SH-SY5Y (cell line): ENCODE measurements around the gene SSPN.

ENCODE experiments used
- GATA2 ChIP-seq: IDR thresholded peaks from 2 replicates; pipeline ENCODE4 v1.6.1; 2011; ENCODE audit warnings: mild to moderate bottlenecking, low read depth, low read length
- GATA3 ChIP-seq: IDR thresholded peaks from 2 replicates; pipeline ENCODE4 v1.6.1; 2011; ENCODE audit warnings: low read depth, mild to moderate bottlenecking, low read length, moderate library complexity

The SSPN gene

GRCh38 chr12:26275313-26276131 is 80.1 kb downstream of the SSPN start:
- no peak for TF ChIP-seq GATA2
- no peak for TF ChIP-seq GATA3

- TF ChIP-seq GATA3 = no peak
- no peak for TF ChIP-seq GATA2
These were observed 81.3 kb downstream of the SSPN start for GRCh38 chr12:26276709-26277108.

DNA sequence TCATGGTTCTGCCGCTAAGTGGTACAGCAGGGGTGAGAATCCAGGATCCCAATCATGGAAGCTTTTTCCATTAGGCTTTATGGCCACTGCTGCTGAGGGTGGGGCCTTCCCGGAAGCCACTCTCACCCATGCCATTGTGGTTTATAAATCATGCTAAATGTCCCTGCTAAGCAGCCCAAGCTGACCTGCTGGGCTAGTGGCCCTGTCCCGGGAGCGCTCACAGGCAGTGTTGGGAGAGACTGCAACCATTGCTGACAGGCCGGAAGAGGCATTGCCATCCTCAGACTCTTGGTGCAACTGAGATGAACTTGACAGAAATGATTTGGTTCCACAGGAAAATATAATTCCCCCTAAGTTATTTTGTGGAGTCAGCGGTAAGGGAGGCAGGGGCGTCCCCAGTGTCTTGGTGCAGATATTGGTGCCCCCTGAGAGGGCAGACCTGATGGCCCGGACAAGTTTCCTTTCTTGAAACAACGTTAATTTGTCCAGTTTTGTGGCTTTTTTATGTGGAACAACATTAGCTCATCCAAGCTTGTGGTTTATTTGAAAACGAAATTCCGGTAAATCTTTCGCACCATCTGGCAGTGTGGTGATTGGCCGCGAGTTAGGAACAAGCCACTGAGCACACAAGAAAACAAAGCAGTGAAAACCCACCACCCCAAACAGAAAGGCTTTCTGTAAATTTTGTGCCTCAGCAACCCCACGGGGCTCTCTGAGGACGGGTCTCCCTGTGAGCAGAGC is 82.3 kb downstream of the SSPN start:
- TF ChIP-seq GATA2 = no peak
- no peak for TF ChIP-seq GATA3

- no peak for TF ChIP-seq GATA3
- no peak for TF ChIP-seq GATA2
These were observed 82.9 kb downstream of the SSPN start for GRCh38 chr12:26278266-26278665.

- TF ChIP-seq GATA2 (no peak), GATA3 (no peak)
These were observed 83.3 kb downstream of the SSPN start for GRCh38 chr12:26278666-26279065.

GRCh38 chr12:26279091-26279490 is 83.7 kb downstream of the SSPN start:
- TF ChIP-seq GATA2 (no peak), GATA3 (no peak)

GRCh38 chr12:26279908-26280307 is 84.5 kb downstream of the SSPN start:
- TF ChIP-seq GATA3 = no peak

DNA sequence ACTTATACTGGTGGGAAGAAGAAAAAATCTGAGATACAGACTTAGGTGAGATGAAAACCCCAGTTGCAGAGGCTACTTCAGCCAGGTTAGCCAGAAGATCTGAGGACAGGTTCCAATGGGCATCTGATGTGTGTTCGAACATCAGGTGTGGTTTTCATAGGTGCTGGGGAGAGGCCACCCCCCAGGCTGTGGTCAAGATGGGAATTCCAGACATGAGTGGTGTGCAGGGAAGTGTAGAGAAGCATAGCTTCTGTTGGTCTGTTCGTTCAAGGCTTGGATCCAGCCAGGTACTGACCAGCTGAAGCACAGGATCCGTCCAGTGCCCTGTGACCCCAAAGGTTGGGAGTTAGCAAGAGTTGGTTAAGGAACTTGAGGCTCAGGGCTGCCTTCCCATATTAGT is 85.5 kb downstream of the SSPN start:
- TF ChIP-seq GATA3 = no peak
- no peak for TF ChIP-seq GATA2

- TF ChIP-seq GATA2 (no peak), GATA3 (no peak)
These were observed 85.9 kb downstream of the SSPN start for GRCh38 chr12:26281320-26281719.

DNA sequence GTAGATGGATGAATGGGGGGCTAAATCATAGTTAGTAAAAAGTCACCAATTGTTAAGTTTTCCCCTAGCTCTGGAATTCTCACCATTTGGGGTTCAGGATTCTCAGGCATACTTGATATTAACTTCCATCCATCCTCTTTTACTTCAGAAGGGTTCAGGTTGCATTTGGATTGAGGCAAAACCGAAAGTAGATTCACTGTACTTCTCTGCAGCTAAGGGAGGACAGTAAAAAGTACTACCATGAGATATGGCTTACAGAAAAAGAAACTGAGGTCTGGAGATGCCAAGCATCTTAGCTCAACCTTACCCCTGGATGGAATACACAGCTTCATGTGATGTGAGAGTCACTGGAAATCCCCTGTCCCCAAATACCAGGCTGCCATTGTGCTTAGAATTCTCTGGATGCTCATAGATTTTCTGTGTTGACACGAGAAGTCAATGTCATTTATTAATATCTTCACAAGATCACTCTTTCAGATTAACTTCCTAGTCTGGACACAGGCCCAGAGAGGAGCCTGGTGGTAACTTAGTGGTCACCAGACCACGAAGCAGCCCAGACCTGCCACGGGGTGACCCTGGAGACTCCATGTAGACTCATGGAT is 87.1 kb downstream of the SSPN start:
- no peak for TF ChIP-seq GATA2
- no peak for TF ChIP-seq GATA3

- TF ChIP-seq GATA3 (no peak), GATA2 (no peak)
These were observed 87.7 kb downstream of the SSPN start for GRCh38 chr12:26283046-26283445.

DNA sequence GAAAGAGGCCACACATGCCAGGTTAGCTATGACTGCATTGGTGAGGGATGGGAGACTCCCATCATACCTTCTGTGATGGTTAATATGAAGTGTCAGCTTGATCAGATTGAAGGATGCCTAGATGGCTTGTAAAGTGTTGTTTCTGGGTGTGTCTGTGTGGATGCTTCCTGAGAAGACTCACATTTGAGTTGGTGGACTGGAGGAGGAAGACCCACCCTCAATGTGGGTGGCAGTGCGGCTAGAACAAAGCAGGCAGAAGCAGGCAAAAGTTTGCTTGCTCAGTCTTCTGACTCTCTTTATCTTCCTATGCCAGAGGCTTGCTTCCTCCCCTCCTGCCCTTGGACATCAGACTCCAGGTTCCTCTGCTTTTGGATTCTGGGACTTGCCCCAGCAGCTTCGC is 88.2 kb downstream of the SSPN start:
- TF ChIP-seq GATA3 (no peak), GATA2 (no peak)

DNA sequence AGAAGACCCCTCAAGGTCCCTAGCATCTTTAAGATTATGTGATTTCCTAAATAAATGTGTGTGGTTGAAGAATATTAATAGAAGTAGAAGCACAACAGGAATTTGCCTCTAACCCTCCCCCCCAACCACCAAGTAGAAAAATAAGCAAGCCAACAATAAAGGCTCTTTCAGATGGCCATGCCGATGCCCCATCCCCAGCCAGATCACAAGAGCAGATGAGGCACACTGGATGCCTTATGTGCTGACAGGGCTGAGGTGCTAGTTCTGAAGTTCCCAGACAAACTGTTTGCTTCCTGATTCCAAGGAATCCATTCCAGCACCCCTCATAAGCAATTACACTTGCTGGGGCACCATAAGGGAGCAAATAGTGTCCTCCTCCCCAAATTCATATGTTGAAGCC is 90.0 kb downstream of the SSPN start:
- TF ChIP-seq GATA2 (no peak), GATA3 (no peak)

DNA sequence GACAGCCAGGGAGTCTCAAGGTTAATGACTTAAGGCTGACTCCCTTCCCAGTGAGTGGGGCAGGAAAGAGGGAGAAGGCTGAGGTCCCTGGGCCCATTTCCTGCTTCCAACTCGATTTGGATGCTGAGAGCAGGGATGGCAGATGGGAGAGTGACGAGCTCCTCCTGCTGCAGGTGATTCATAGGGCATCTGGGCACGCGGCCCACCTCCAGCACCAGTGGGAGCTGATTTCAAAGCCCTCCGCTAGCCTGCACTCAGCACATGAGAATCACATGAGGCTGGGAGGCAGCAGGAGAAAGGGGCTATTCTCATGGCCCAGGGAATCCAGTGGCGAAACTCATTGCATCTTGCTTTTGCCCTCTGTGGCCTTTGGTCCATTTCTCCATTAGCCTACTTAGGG is 90.8 kb downstream of the SSPN start:
- TF ChIP-seq GATA2 = no peak
